ENCODE measurements around the gene AUH. TPM values are rescaled to one million over a fixed set of nuclear protein-coding genes. Genes with fewer than 3 reads are reported as not detected.

The AUH gene
- total RNA-seq, 4 donors from 2014 or later: 23.0 to 39.2 (median 25.7) TPM

DNA sequence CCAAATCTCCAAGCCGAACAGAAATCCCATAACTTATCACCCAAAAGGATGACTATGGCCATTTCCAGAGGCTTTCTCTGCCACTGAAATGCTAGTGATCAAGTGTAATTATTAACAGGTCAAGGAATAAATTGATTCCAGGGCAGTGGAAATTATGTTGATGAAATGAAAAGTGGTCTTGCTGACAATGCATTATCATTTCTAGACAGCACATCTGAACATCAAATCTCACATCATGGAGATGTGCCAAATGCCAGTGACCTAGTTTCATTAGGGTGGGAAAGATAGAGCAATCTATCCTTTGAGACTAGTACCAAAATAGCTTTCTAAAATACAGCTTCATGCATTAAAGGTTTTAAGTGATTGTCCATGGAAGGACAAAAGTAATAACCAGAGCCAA, 86.1 kb downstream of the AUH start:
- H3K9me3 ChIP-seq: no peaks in the 10 kb centered on the region

DNA sequence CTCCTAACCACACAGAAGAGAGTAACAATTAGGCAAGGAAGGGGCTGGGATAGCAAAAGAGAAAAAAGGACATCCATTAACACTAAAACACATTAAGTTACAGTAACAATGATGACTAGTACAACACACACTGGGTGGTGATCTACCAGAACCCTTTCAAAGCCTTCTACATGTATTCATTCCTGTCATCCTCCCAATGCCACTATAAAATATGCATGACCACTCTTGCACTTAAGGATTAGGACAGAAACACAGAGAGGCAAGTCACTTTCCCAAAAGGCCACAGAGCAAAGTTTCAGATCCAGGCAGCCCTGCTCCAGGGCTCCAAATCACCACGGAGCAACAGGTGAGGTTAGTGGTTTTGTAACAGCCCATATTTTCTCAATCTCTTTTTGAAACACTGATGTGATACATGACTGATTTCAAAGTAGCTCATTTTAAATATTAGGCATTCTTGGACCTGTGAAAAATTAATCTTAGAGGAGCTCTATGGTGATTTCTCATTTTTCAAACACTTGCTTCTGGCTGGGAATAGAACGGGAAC, 86.7 kb downstream of the AUH start:
- 29 to 63% methylated on average over 1 to 2 of the region's 2 CpGs for WGBS, 2 donors (ENCODE audit: low coverage in 1 of 2)
- Histone ChIP-seq H3K4me3 (no peak overlapping the region), H3K4me1 (no peaks in the 10 kb centered on the region), H3K27me3 (no peaks in the 10 kb centered on the region), H3K9me3 (no peaks in the 10 kb centered on the region), H3K36me3 (no peaks in the 10 kb centered on the region), H3K27ac (no peak overlapping the region)
- ATAC-seq: no peak
- TF ChIP-seq EP300 (IDR thresholded peaks at IDR 0.05) (no peak), POLR2A (IDR thresholded peaks at IDR 0.05) (no peak), POLR2AphosphoS5 (IDR thresholded peaks at IDR 0.05) (no peak), CTCF (IDR thresholded peaks at IDR 0.05) (no peak)

More for the DNA sequence above, 86.1 kb downstream of the AUH start:
- Histone ChIP-seq H3K27me3 (no peaks in the 10 kb centered on the region), H3K36me3 (no peaks in the 10 kb centered on the region), H3K27ac (no peak overlapping the region), H3K4me3 (no peak overlapping the region), H3K4me1 (no peaks in the 10 kb centered on the region)
- ATAC-seq: no peak
- no peak for TF ChIP-seq POLR2A (IDR thresholded peaks at IDR 0.05)
- TF ChIP-seq EP300 (IDR thresholded peaks at IDR 0.05): no peak
- no peak for TF ChIP-seq POLR2AphosphoS5 (IDR thresholded peaks at IDR 0.05)
- no peak for TF ChIP-seq CTCF (IDR thresholded peaks at IDR 0.05)
- 78 to 80% methylated on average over 1 of the region's 1 CpG for WGBS, 2 donors (ENCODE audit: low coverage in 1 of 2)

GRCh38 chr9:91273853-91274552, 87.7 kb downstream of the AUH start:
- Histone ChIP-seq H3K9me3 (no peaks in the 10 kb centered on the region), H3K36me3 (no peaks in the 10 kb centered on the region), H3K27ac (no peak overlapping the region), H3K27me3 (no peaks in the 10 kb centered on the region), H3K4me1 (no peaks in the 10 kb centered on the region), H3K4me3 (no peak overlapping the region)
- 71 to 72% methylated on average over 1 to 2 of the region's 2 CpGs for WGBS, 2 donors (ENCODE audit: low coverage in 1 of 2)
- ATAC-seq: no peak
- TF ChIP-seq EP300 (IDR thresholded peaks at IDR 0.05): no peak
- no peak for TF ChIP-seq CTCF (IDR thresholded peaks at IDR 0.05)
- TF ChIP-seq POLR2AphosphoS5 (IDR thresholded peaks at IDR 0.05): peak; percentile 30
- no peak for TF ChIP-seq POLR2A (IDR thresholded peaks at IDR 0.05)

- no peaks in the 10 kb centered on the region for H3K4me1 ChIP-seq
- TF ChIP-seq POLR2AphosphoS5 (IDR thresholded peaks at IDR 0.05) (no peak), CTCF (IDR thresholded peaks at IDR 0.05) (no peak), POLR2A (IDR thresholded peaks at IDR 0.05) (no peak), EP300 (IDR thresholded peaks at IDR 0.05) (no peak)
- H3K27ac ChIP-seq: no peak overlapping the region
- H3K36me3 ChIP-seq: no peaks in the 10 kb centered on the region
- WGBS, 2 donors (ENCODE audit: low coverage in 1 of 2): 71 to 81% methylated on average over 2 of the region's 2 CpGs
- no peak for ATAC-seq
- H3K4me3 ChIP-seq: no peak overlapping the region
- H3K27me3 ChIP-seq: no peaks in the 10 kb centered on the region
- H3K9me3 ChIP-seq: no peaks in the 10 kb centered on the region
Measured at GRCh38 chr9:91271156-91271555, 90.6 kb downstream of the AUH start.

- Histone ChIP-seq H3K4me3 (no peak overlapping the region), H3K27ac (no peak overlapping the region), H3K9me3 (no peaks in the 10 kb centered on the region), H3K27me3 (no peaks in the 10 kb centered on the region), H3K4me1 (no peaks in the 10 kb centered on the region), H3K36me3 (no peaks in the 10 kb centered on the region)
- 45 to 67% methylated on average over 1 to 2 of the region's 2 CpGs for WGBS, 2 donors (ENCODE audit: low coverage in 1 of 2)
- ATAC-seq: no peak
- no peak for TF ChIP-seq POLR2A (IDR thresholded peaks at IDR 0.05)
- TF ChIP-seq POLR2AphosphoS5 (IDR thresholded peaks at IDR 0.05): no peak
Measured at GRCh38 chr9:91269907-91270491, 91.7 kb downstream of the AUH start.

Measured in gastroesophageal sphincter (tissue), 4 donors.